Neural cell (in vitro differentiated cells): ENCODE measurements around the gene RABL6. TPM values are rescaled to one million over a fixed set of nuclear protein-coding genes. Genes with fewer than 3 reads are reported as not detected.
A peak's percentile ranks its signal among the peaks of the same experiment; 100 is the strongest.
"Not testable (repeated sequence)": the region's sequence is repeated elsewhere in the genome, so short reads cannot be mapped to it uniquely, and the experiment has no call there.

Source experiments
- H2AFZ ChIP-seq: fragments of 200-600, 300-800 bp; sonication (generic), shearing (Covaris generic); 2 replicates; pipeline ENCODE4 v1.6.0; 2014; ENCODE audit warnings: low read depth, mild to moderate bottlenecking, antibody characterized with exemption, low read length, moderate library complexity
- H3F3A ChIP-seq: fragments of 200-600 bp; shearing (Covaris generic); 2 replicates; pipeline ENCODE4 v1.6.1; 2016; ENCODE audit warnings: mild to moderate bottlenecking, moderate library complexity, mixed read lengths, antibody characterized with exemption, low read length; ENCODE audit not compliant: insufficient read depth, poor library complexity, severe bottlenecking
- H3K27ac ChIP-seq: fragments of 200-600, 300-800 bp; sonication (generic), shearing (Covaris generic); 2 replicates; pipeline ENCODE4 v1.5.1; 2014; ENCODE audit warnings: mild to moderate bottlenecking, low read length, moderate library complexity
- H3K27me3 ChIP-seq: fragments of 300-800, 200-600 bp; sonication (generic), shearing (Covaris generic); 2 replicates; pipeline ENCODE4 v1.6.0; 2014; ENCODE audit warnings: mild to moderate bottlenecking, low read depth, low read length, moderate library complexity; ENCODE audit not compliant: insufficient read depth
- H3K36me3 ChIP-seq: fragments of 300-800, 200-600 bp; sonication (generic), shearing (Covaris generic); 2 replicates; pipeline ENCODE4 v1.5.1; 2014; ENCODE audit warnings: mild to moderate bottlenecking, antibody characterized with exemption, low read length, moderate library complexity; ENCODE audit not compliant: insufficient read depth
- H3K4me2 ChIP-seq: fragments of 300-800, 200-600 bp; sonication (generic), shearing (Covaris generic); 2 replicates; pipeline ENCODE4 v1.6.0; 2014; ENCODE audit warnings: mild to moderate bottlenecking, low read length
- H3K4me3 ChIP-seq: fragments of 300-800, 200-600 bp; sonication (generic), shearing (Covaris generic); 2 replicates; pipeline ENCODE4 v1.5.1; 2014; ENCODE audit warnings: mild to moderate bottlenecking, low read length, moderate library complexity
- H3K79me2 ChIP-seq: fragments of 200-600 bp; shearing (Covaris generic); replicated peaks from 2 replicates; pipeline ENCODE4 v1.6.0; 2014; ENCODE audit warnings: mild to moderate bottlenecking, low read length, moderate library complexity; ENCODE audit not compliant: insufficient read depth
- H3K9ac ChIP-seq: fragments of 300-800, 200-600 bp; sonication (generic), shearing (Covaris generic); 2 replicates; pipeline ENCODE4 v1.6.1; 2016; ENCODE audit warnings: mild to moderate bottlenecking, low read length, mixed read lengths
- H3K9me2 ChIP-seq: fragments of 200-600 bp; shearing (Covaris generic); 2 replicates; pipeline ENCODE4 v1.6.1; 2016; ENCODE audit warnings: mild to moderate bottlenecking, low read length, mixed read lengths; ENCODE audit not compliant: insufficient read depth
- H3K9me3 ChIP-seq: fragments of 200-600, 300-800 bp; sonication (generic), shearing (Covaris generic); 2 replicates; pipeline ENCODE4 v1.6.1; 2016; ENCODE audit warnings: mild to moderate bottlenecking, mixed run types, low read length, moderate library complexity, mixed read lengths
- H4K20me1 ChIP-seq: fragments of 200-600 bp; shearing (Covaris generic); 2 replicates; pipeline ENCODE4 v1.6.1; 2016; ENCODE audit warnings: mild to moderate bottlenecking, mixed run types; ENCODE audit not compliant: insufficient read depth
- CTCF ChIP-seq: fragments of 450-650 bp; IDR thresholded peaks from 2 replicates; pipeline ENCODE4 v1.5.1; 2014; ENCODE audit warnings: antibody characterized with exemption, mild to moderate bottlenecking, moderate library complexity; ENCODE audit not compliant: poor library complexity, severe bottlenecking
- EP300 ChIP-seq: fragments of 450-650 bp; conservative IDR thresholded peaks from 2 replicates; pipeline ENCODE4 v1.6.1; 2014; ENCODE audit warnings: antibody characterized with exemption, mild to moderate bottlenecking, moderate library complexity; ENCODE audit not compliant: poor library complexity, severe bottlenecking
- EZH2 ChIP-seq: fragments of 200-600, 300-800 bp; shearing (Covaris generic), sonication (generic); IDR thresholded peaks from 2 replicates; pipeline ENCODE4 v1.6.1; 2014; ENCODE audit warnings: antibody characterized with exemption, low read length, borderline replicate concordance, mild to moderate bottlenecking; ENCODE audit not compliant: insufficient read depth, poor library complexity, severe bottlenecking
- MXI1 ChIP-seq: fragments of 450-650 bp; conservative IDR thresholded peaks from 2 replicates; pipeline ENCODE4 v1.6.1; 2014; ENCODE audit warnings: antibody characterized with exemption, mild to moderate bottlenecking; ENCODE audit not compliant: poor library complexity, severe bottlenecking
- POLR2AphosphoS5 ChIP-seq: IDR thresholded peaks from 2 replicates; pipeline ENCODE4 v1.6.1; 2012
- RAD21 ChIP-seq: fragments of 450-650 bp; conservative IDR thresholded peaks from 2 replicates; pipeline ENCODE4 v1.6.1; 2014; ENCODE audit warnings: antibody characterized with exemption, mild to moderate bottlenecking, moderate library complexity
- REST ChIP-seq: IDR thresholded peaks from 2 replicates; pipeline ENCODE4 v1.6.1; 2012; ENCODE audit warnings: borderline replicate concordance
- SMC3 ChIP-seq: fragments of 450-650 bp; conservative IDR thresholded peaks from 2 replicates; pipeline ENCODE4 v1.6.1; 2014; ENCODE audit warnings: antibody characterized with exemption, mild to moderate bottlenecking, moderate library complexity; ENCODE audit not compliant: poor library complexity
- TAF1 ChIP-seq: IDR thresholded peaks from 2 replicates; pipeline ENCODE4 v1.6.1; 2012; ENCODE audit warnings: low read depth
- polyA plus RNA-seq: library from polyadenylated mRNA; depleted of rRNA; stranded (reverse); fragments of >200 nt; gene quantifications from 2 replicates; pipeline ENCODE4 v1.2.3, GENCODE V29; 2014

Gene RABL6
- polyA plus RNA-seq, 1 donor from 2014 or later, result 46.4 TPM

- no peak overlapping the region for H3K4me3 ChIP-seq
- H3K27ac ChIP-seq, result no peak overlapping the region
- H3K9ac ChIP-seq, result no peak overlapping the region
- H4K20me1 ChIP-seq, result no peaks in the 10 kb centered on the region
- no peak overlapping the region for H3K4me2 ChIP-seq
- no peaks in the 10 kb centered on the region for H3K9me3 ChIP-seq
- H3K9me2 ChIP-seq, result no peaks in the 10 kb centered on the region
- no peaks in the 10 kb centered on the region for H3F3A ChIP-seq
- H3K27me3 ChIP-seq, result no peaks in the 10 kb centered on the region
- H3K36me3 ChIP-seq, result no peaks in the 10 kb centered on the region
- no peak overlapping the region for H2AFZ ChIP-seq
- TF ChIP-seq SMC3, result no peak
- no peak for TF ChIP-seq EP300
- TF ChIP-seq RAD21, result no peak
- no peaks in the 10 kb centered on the region for H3K79me2 ChIP-seq
Observed at GRCh38 chr9:136840140-136840876, 32.6 kb downstream of the RABL6 start.

GRCh38 chr9:136840877-136841645 lies 33.3 kb downstream of the RABL6 start:
- Histone ChIP-seq H3F3A (no peaks in the 10 kb centered on the region), H3K9ac (peak overlapping the region; percentile 26), H3K36me3 (no peaks in the 10 kb centered on the region), H3K79me2 (no peaks in the 10 kb centered on the region), H3K4me2 (no peak overlapping the region), H2AFZ (no peak overlapping the region), H4K20me1 (no peaks in the 10 kb centered on the region), H3K4me3 (no peak overlapping the region), H3K9me2 (no peaks in the 10 kb centered on the region), H3K27ac (no peak overlapping the region), H3K9me3 (no peaks in the 10 kb centered on the region), H3K27me3 (no peaks in the 10 kb centered on the region)
- TF ChIP-seq CTCF, result no peak
- no peak for TF ChIP-seq RAD21
- TF ChIP-seq EZH2, result no peak
- no peak for TF ChIP-seq TAF1
- no peak for TF ChIP-seq SMC3
- TF ChIP-seq REST, result no peak
- no peak for TF ChIP-seq EP300
- no peak for TF ChIP-seq MXI1
- TF ChIP-seq POLR2AphosphoS5, result no peak

GRCh38 chr9:136841646-136842379 lies 34.1 kb downstream of the RABL6 start:
- not testable (repeated sequence) for H3K27me3 ChIP-seq, H3K36me3 ChIP-seq, H4K20me1 ChIP-seq, H3K9me2 ChIP-seq, H3F3A ChIP-seq, H2AFZ ChIP-seq, H3K79me2 ChIP-seq, H3K9me3 ChIP-seq, H3K4me2 ChIP-seq
- Histone ChIP-seq H3K9ac (peak overlapping the region; percentile 83), H3K4me3 (peak overlapping the region; percentile 76), H3K27ac (peak overlapping the region; percentile 79)
